Activated CD4-positive, alpha-beta T cell treated with anti-CD3 and anti-CD28 coated beads, Interleukin-2, Interleukin-4, amounts not matched to agents 100 ng/mL and 50 ng/mL, durations not matched to agents 16 hours and 8 hours (primary cell): ENCODE results near the gene GNG13.

Experiments used
- DNase-seq: peaks from one replicate; pipeline ENCODE4 v3.0.0-alpha.2; 2020; ENCODE audit warnings: low spot score

The GNG13 gene

GRCh38 chr16:813204-813915 lies 12.8 kb upstream of the GNG13 start:
- peak; percentile 48 for DNase-seq

GRCh38 chr16:808085-808386 lies 7.5 kb upstream of the GNG13 start:
- DNase-seq: no peak

DNA sequence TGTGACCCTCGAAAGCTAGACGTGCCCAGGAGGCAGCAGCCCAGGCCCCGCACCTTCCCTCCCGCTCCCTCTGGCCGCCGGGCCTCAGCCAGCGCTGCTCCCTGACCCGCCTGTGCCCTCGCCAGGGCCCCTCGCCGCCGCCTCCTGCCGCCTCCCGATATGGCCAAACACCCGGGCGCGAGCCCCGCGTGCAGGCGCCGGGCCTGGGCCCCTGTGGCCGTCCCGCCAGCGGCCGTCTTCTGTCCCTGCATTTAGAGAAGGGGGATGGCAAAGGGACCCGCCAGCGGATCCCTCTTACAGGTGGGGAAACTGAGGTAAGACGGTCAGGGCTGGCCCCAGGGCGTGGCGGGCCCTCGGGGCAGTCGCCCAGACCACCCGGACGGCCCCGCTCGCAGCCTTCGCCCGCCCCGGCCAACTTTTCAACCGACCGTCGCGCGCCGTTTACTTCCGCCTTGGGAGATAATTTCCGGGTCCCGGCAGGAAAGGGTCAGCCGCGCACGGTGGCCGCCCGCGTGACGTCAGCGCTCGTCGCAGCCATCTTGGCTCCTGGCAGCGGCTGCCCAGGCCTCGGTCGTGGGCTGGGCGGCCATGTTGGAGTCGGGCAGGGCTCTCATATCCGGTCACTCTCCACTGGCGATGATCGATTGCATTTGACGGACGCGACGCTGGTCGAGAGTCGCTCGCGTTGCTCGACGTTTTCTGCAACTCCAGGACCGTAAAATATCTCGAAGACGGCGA lies 7.0 kb upstream of the GNG13 start:
- DNase-seq: peak; percentile 92

DNA sequence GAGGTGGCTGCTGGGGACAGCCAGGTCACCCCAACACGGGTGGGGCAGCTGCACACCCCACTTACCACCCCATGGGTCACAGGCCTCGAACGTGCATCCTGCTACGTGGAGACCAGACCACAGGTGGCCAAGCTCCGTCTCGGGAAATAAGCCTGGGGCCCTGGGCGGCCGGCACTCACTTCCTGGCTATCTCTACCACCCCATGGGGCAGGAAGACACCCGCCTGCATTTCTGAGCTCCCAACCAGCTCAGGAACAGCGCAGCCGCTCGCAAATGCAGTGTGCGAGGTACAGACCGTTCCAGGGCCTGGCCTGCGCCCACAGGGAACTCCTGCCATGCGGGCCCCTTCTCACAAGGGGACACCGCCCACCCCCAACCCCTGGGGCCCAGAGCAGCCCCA lies 4.9 kb upstream of the GNG13 start:
- DNase-seq: no peak

DNA sequence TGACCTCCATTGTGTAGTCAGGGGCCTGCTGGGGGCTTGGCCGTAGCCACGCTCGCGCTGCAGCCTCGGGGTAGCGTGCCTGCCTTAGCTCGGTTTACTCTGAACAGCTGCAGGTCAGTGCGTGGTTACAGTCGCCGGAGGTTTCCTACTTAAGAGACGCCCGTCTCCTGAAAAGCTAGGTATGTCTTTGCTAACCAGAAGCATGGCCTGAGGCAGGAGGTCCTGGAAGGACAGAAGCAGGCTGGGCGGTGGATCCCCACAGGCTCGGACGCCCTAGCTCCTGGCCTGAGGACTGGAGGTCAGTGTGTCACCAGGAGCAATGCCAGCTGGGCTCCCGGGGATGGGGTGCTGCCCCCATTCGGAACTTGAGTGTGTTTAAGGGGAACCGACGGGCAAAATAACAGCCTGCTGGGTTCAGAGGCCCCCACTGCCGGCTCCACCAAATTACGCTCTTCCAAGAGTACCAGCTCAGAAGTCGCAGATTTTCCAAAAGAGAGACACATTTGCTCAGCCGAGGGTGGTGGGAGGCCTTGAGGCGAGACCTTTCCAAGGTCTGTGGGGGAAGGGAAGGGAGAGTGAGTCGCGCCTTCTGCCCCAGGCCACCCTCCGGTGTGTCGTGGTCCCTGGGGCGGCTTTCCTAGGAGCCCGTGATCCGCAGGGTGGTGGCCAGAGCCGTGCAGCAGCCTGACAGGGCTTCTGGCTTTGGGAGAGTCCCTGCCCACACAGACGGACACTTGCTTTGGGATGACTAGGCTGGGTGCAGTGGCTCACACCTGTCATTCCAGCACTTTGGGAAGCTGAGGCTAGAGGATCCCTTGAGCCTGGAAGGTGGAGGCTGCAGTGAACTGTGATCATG lies 3.9 kb upstream of the GNG13 start:
- no peak for DNase-seq

DNA sequence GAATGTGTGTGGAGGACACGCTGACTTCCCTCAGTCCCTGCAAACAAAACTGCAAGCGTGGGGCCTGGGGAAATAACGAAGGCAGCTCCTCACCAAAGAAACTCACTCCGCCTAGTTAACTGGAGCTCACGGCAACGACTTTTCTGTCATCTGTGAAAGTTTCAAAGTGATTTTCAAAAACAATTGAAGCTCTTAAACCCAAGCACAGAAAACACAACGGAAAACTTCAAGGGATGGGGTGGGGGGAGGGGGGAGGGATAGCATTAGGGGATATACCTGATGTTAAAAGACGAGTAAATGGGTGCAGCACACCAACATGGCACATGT lies 3.2 kb upstream of the GNG13 start:
- no peak for DNase-seq

DNA sequence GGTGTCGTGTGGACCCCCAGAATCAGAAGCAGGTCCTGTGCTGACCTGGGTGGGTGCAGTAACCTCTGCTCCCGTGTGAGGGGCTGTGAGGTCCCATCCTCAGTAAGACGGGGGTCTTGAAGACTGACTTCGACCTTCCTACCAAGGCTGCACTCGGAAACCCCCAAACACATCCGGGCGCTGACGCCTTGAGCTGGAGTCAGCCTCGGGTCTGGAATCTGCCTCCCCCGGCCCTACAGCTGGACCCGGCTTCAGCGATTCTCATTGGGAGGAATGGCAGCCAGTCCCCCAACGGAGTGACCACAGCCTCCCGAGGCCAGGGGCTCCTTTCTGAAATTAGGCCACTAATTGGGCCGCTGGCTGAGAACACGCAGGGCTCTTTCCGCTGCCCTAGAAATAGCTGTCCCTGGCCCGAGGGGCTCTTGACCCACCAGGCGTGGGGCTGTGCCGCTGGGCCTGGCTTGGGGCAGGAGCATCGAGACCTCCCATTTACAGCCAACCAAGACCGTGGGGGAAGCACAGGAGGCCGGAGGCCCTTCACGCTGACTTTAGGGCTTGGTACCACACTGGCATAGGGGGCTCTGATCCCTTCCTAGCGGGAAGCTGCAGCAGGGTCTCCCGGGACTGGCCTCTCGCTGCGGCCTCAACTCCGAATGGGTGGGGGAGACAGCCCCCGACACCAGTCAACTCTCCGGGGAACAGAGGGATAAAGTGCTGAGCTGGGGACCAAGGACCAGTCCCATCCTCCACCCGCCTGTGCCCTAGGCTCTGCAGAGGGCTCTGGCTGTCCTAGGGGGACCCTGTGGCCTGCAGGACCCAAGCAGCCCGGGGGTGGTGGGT lies 2.6 kb upstream of the GNG13 start:
- DNase-seq: no peak

GRCh38 chr16:802461-802860 lies 1.9 kb upstream of the GNG13 start:
- DNase-seq: no peak

DNA sequence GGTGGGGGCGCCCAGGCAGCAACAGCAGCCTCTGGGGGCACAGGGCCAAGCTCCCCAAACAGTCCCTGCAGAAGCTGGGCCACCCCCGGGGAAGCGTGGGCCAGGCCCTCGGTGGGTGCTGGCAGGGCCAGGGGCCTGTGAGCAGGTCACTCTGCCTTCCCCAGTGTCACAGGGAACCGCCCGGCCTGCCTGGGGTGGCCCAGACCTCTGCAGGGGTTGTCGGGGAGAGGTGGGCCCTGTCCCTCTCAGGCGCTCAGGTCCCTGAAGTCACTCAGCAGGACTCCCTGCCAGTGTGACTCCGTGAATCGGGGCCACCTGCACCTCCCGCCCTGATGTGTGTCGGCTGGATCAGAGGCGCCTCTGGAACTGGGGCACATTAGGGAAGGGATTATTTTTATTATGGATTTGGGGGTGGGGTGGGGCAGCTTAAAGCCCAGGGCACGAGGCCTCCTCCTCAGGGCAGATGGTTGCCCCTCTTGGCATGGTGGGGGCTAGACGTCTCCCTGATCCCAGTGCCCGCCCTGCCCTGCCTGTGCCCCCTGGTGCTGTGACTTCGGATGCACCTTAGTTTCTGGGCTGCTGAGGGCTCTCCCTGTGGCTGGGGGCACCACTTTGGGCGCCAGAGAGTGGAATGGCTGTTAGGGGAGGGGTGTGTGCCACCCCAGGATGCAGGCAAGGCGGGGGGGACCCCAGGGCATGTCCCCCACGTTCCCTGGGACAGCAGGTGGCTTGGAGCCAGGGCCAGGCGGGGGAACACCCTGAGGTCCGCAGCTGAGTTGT lies 1.2 kb upstream of the GNG13 start:
- DNase-seq: no peak

GRCh38 chr16:800834-801511 lies 439 bp upstream of the GNG13 start:
- no peak for DNase-seq

- no peak for DNase-seq
Measured at GRCh38 chr16:799111-799947, 1.2 kb downstream of the GNG13 start.

DNA sequence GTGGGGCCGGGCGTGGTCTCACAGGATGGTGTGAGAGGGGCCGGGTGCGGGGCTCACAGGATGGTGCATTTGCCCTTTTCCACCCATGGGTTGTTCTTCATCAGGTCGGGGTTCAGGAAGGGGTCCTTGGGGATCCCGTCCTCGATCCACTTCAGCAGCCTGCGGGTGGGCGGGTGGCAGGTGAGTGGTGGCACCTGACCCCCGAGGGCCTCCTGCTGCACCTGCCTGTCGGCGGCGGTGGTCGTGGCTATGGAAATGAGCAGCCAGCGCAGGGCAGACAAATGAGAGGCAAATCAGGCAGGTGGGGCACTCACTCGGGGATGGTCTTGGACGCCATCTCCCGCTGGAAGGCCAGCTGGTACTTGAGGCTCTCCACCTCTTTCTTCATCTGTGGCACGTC lies 1.9 kb downstream of the GNG13 start:
- DNase-seq: no peak

DNA sequence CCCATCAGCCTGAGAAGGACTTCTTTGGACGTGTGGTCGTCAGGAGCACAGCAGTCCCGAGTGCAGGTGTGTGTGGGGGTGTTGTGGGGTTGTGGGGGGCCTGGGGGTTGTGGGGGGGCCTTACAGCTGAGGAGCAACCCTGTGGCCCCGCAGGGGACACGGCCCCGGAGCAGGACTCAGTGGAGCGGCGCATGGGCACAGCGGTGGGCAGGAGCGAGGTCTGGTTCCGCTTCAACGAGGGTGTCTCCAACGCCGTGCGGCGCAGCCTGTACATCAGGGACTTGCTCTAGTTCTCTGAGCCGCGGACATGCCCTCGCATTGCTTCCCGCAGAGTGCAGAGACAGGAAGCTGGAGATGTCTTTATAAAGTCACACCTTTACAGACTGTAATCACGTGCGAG lies 2.8 kb downstream of the GNG13 start:
- DNase-seq: no peak

- DNase-seq: peak; percentile 53
Measured at GRCh38 chr16:797120-797420, 3.5 kb downstream of the GNG13 start.

GRCh38 chr16:796296-797119 lies 4.0 kb downstream of the GNG13 start:
- no peak for DNase-seq

- DNase-seq: no peak
Measured at GRCh38 chr16:795580-796229, 4.8 kb downstream of the GNG13 start.

DNA sequence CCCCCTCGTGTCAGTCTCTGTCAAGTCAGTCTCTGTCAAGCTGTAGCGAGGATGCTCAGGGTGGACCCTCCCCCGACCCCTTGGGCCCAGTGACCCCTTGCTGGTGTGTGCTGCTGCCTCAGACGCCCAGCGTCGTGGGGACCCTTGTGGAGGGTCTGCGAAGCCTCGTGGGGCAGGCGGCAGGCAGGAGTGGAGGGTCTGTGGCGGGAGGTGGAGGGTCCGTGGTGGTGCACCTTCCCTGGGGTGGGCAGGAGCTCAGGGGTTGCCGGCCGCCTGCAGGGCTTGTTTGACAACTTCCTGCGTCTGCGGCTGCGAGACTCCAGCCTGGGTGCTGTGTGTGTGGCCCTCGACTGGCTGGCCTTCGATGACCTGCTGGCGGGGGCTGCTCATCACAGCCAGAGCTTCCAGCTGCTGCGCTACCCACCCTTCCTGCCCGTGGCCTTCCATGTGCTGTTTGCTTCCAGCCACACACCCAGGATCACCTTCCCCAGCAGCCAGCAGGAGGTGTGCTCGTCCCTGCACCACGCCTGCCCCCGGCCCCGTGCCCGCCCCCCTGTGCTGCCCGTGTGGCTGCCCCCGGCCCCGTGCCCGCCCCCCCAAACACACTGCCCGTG lies 5.6 kb downstream of the GNG13 start:
- no peak for DNase-seq

DNA sequence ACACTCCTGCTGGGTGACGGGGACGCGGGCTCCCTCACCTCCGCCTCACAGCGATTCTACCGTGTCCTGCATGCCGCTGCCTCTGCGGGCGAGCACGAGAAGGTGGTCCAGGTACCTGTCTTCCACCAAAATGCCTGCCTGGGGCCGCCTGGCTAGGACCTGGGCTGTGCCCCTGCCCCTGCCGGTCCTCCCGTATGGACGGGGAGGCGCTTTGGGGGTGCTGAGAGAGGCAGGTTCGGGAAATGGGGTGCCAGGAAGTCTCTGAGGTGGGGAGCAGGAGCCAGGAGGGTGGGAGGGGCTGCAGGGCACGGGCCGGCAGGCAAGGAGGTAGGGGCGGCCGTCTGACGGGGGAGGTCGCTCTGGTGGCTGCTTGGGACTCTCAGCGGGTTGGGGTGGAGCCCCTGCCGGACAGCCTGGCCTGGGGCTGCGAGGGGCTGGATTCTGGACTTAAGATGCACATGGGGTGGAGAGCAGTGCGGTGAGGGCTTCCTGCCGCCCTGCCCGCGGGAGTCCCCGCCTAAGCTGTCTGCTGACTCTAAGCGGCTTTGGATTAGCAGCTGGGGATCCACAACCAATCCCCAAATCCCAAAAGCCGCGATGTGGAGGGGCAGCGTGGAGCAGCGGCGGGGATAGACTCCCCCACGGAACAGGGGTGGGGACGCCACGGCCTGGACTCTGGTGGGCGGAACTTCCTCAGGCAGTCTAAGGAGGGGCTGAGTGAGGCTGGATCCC lies 6.3 kb downstream of the GNG13 start:
- no peak for DNase-seq
